Measurements from ENCODE around the gene RMRP. TPM values are rescaled to one million over a fixed set of nuclear protein-coding genes. Genes with fewer than 3 reads are reported as not detected.

RMRP gene
- 32,961 TPM for total RNA-seq (ENCODE audit: unreplicated experiment)
- long read RNA-seq, result 0 reads

DNA sequence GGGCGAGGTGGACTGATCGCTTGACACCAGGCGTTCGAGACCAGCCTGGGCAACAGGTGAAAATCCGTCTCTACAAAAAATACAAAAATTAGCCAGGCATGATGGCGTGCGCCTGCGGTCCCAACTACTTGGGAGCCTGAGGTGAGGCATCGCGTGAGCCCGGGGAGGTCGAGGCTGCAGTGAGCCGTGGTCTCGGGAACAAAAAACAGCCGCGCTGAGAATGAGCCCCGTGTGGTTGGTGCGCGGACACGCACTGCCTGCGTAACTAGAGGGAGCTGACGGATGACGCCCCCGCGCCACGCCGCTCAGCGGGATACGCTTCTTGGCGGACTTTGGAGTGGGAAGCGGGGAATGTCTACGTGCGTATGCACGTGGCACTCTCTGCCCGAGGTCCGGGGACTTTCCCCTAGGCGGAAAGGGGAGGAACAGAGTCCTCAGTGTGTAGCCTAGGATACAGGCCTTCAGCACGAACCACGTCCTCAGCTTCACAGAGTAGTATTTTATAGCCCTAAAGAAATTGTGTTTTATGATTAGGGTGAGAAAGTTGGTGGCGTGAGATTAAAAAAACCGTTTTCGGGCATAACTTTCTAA lies at the start of gene RMRP:
TSS of gene RMRP (minus strand) at position 474 of the 591 bp plus-strand sequence.
- H3K4me1 Mint-ChIP-seq (ENCODE audit: unreplicated experiment), result peaks cover 34% of the 10 kb centered on the region

DNA sequence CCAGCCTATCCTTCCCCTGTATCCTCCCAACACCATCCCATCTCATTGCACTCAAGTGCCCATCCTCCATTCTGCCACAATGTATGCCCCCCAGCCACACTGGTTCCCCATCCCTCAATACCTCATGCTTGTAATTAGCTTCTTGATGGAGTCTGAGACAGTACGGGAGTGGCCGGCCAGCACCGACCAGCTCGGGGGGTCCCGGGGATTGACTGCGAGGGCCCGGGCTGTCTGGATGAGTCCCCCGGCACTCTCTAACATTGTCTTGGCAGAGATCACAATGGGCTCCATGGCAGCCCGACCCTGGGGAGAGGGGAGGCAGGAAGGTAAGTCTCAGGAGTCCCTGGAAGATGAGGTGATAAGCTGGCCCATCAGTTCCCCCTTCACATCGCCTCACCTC lies 49.1 kb upstream of the RMRP start:
- Mint-ChIP-seq H3K27ac (ENCODE audit: unreplicated experiment) (no peak overlapping the region), H3K4me1 (ENCODE audit: unreplicated experiment) (no peaks in the 10 kb centered on the region), H3K27me3 (ENCODE audit: unreplicated experiment) (peaks cover 8% of the 10 kb centered on the region), H3K4me3 (ENCODE audit: unreplicated experiment) (peak overlapping the region; percentile 59), H3K36me3 (ENCODE audit: low read depth, unreplicated experiment) (peaks cover 78% of the 10 kb centered on the region), H3K9me3 (ENCODE audit: unreplicated experiment) (no peaks in the 10 kb centered on the region)
- TF ChIP-seq, protein P1, sequence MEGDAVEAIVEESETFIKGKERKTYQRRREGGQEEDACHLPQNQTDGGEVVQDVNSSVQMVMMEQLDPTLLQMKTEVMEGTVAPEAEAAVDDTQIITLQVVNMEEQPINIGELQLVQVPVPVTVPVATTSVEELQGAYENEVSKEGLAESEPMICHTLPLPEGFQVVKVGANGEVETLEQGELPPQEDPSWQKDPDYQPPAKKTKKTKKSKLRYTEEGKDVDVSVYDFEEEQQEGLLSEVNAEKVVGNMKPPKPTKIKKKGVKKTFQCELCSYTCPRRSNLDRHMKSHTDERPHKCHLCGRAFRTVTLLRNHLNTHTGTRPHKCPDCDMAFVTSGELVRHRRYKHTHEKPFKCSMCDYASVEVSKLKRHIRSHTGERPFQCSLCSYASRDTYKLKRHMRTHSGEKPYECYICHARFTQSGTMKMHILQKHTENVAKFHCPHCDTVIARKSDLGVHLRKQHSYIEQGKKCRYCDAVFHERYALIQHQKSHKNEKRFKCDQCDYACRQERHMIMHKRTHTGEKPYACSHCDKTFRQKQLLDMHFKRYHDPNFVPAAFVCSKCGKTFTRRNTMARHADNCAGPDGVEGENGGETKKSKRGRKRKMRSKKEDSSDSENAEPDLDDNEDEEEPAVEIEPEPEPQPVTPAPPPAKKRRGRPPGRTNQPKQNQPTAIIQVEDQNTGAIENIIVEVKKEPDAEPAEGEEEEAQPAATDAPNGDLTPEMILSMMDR (IDR thresholded peaks at IDR 0.05; ENCODE audit: unreplicated experiment), result no peak
- no peak for DNase-seq (ENCODE audit: low spot score)

More for the DNA sequence above, at the start of gene RMRP:
- Mint-ChIP-seq H3K27ac (ENCODE audit: unreplicated experiment) (peak within 1 kb of the TSS; percentile 99), H3K4me3 (ENCODE audit: unreplicated experiment) (peak within 1 kb of the TSS; percentile 91), H3K27me3 (ENCODE audit: unreplicated experiment) (peaks cover 25% of the 10 kb centered on the region), H3K36me3 (ENCODE audit: low read depth, unreplicated experiment) (peaks cover 18% of the 10 kb centered on the region), H3K9me3 (ENCODE audit: unreplicated experiment) (peaks cover 4% of the 10 kb centered on the region)
- TF ChIP-seq, protein P1 (IDR thresholded peaks at IDR 0.05; ENCODE audit: unreplicated experiment), result no peak
- DNase-seq (ENCODE audit: low spot score), result peak; percentile 92

DNA sequence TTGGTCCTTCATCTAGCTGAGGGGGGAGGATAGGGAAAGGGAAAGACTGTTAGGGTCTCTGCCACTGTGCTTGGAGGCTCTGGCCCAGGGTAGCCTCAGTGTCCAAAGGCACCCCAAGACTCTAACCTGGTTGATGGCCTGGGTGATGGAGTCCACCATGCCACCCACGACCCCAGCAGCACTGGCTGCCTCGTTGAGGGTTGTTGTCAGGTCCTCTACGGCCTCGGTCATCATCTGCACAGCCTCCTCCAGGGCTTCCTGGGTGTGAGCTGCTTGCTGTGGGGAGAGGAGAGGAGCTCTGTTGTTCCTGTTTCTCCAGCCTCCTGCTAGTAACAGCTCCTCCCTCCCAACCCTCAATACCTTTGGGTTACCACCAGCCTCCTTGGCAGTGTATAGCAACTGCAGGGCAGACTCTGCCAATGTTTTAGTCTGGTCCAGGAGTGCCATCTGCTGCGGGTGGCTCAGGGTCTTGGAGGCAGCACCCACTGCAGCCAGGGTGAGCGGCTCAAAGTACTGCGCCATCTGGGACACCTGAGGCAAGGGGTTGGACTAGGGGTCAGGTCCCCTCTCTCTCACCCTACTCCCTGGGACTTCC lies 48.1 kb upstream of the RMRP start:
- Mint-ChIP-seq H3K4me3 (ENCODE audit: unreplicated experiment) (no peak overlapping the region), H3K36me3 (ENCODE audit: low read depth, unreplicated experiment) (peaks cover 70% of the 10 kb centered on the region), H3K27ac (ENCODE audit: unreplicated experiment) (no peak overlapping the region), H3K4me1 (ENCODE audit: unreplicated experiment) (no peaks in the 10 kb centered on the region), H3K27me3 (ENCODE audit: unreplicated experiment) (peaks cover 8% of the 10 kb centered on the region), H3K9me3 (ENCODE audit: unreplicated experiment) (no peaks in the 10 kb centered on the region)
- DNase-seq (ENCODE audit: low spot score), result no peak
- TF ChIP-seq, protein P1 (IDR thresholded peaks at IDR 0.05; ENCODE audit: unreplicated experiment), result no peak

DNA sequence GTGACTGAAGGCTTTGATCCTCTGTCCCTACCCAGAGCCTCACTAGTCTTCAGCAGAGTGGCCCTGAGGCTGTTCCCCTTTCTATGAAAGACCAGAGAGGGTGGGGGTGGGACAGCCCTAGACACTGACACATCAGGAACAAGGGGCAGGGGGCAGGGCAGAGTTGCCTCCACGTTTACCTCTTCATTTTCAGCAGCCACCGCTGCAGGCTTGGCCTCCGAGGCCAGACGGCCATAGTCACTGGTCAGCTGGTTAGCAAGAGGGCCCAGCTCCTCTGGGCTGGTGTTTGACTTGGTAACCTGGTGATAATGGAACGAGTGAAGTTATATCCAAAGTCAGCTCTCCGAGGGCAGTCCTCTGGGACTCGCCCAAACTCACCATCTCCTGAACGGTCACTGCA lies 47.6 kb upstream of the RMRP start:
- TF ChIP-seq, protein P1 (IDR thresholded peaks at IDR 0.05; ENCODE audit: unreplicated experiment), result no peak
- no peaks in the 10 kb centered on the region for H3K9me3 Mint-ChIP-seq (ENCODE audit: unreplicated experiment)
- peaks cover 8% of the 10 kb centered on the region for H3K27me3 Mint-ChIP-seq (ENCODE audit: unreplicated experiment)
- no peaks in the 10 kb centered on the region for H3K4me1 Mint-ChIP-seq (ENCODE audit: unreplicated experiment)
- H3K4me3 Mint-ChIP-seq (ENCODE audit: unreplicated experiment), result no peak overlapping the region
- H3K36me3 Mint-ChIP-seq (ENCODE audit: low read depth, unreplicated experiment), result peaks cover 65% of the 10 kb centered on the region
- H3K27ac Mint-ChIP-seq (ENCODE audit: unreplicated experiment), result no peak overlapping the region
- DNase-seq (ENCODE audit: low spot score), result no peak
